DOHH2 (cell line): ENCODE measurements around the gene KCNQ1.

ENCODE experiments used
- CTCF ChIP-seq: fragments of 200-600 bp; sonication (generic); IDR thresholded peaks from one replicate; pipeline ENCODE4 v1.5.1; 2014; ENCODE audit warnings: antibody characterized with exemption, mild to moderate bottlenecking, low read depth, low read length; ENCODE audit not compliant: poor library complexity, severe bottlenecking
- EZH2phosphoT487 ChIP-seq: fragments of 200-600 bp; sonication (generic); IDR thresholded peaks from 2 replicates; pipeline ENCODE4 v1.6.1; 2017; ENCODE audit warnings: borderline replicate concordance, mild to moderate bottlenecking, antibody characterized with exemption, low read length, moderate library complexity, mixed read lengths

GRCh38 chr11:2698386-2699184, 253.8 kb downstream of the KCNQ1 start:
- no peak for TF ChIP-seq CTCF
- no peak for TF ChIP-seq EZH2phosphoT487
